Fibroblast of skin of back (primary cell): Measurements from ENCODE around the gene AKAP7.
"Not testable (repeated sequence)": the region's sequence is repeated elsewhere in the genome, so short reads cannot be mapped to it uniquely, and the experiment has no call there.

Experiments
- DNase-seq: peaks from one replicate; pipeline ENCODE4 v3.0.0-alpha.2; 2013

AKAP7 gene

DNA sequence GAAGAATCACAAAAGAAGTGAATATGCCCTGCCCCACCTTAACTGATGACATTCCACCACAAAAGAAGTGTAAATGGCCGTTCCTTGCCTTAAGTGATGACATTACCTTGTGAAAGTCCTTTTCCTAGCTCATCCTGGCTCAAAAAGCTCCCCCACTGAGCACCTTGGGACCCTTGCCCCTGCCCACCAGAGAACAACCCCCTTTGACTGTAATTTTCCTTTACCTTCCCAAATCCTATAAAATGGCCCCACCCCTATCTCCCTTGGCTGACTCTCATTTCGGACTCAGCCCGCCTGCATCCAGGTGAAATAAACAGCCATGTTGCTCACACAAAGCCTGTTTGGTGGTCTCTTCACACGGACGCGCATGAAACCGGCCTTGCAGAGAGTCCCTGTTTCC is 165.6 kb downstream of the AKAP7 start:
- DNase-seq: not testable (repeated sequence)

DNA sequence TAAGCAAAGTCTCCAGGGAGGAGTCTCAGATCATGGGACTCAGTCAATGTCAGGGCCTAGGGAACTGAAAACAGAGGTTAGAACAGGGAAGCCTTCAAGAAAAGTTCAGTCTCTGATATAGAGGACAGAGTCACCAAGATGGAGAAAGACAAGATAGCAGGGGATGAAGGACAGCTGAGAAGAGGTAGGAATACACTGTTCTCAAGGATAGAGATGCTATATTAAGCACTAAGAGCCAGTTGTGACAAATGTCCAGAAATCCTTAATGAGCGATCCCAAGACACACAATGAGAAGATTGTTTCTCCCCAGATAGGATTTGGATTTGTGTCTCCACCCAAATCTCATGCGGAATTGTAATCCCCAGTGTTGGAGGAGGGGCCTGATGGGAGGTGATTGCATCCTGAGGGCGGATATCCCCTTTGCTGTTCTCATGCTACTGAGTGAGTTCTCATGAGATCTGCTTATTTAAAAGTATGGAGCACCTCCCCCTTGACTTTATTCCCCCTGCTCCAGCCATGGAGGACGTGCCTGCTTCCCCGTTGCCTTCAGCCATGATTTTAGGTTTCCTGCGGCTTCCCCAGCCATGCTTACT is 168.2 kb downstream of the AKAP7 start:
- DNase-seq: no peak

- DNase-seq: no peak
These were observed 170.0 kb downstream of the AKAP7 start for GRCh38 chr6:131305037-131305850.

- DNase-seq: no peak
These were observed 174.2 kb downstream of the AKAP7 start for GRCh38 chr6:131309437-131309836.

DNA sequence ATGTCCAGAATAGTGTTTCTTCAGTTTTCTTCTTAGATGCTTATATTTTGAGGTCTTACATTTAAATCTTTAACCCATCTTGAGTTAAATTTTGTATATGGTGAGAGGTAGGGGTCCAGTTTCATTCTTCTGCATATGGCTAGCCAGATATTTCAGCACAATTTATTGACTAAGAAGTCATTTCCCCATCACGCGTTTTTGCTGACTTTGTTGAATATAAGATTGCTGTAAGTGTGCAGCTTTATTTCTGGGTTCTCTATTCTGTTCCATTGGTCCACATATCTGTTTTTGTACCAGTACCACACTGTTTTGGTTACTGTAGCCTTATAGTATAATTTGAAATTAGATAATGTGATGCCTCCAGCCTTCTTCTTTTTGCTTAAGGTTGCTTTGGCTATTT is 179.6 kb downstream of the AKAP7 start:
- DNase-seq: no peak

GRCh38 chr6:131316654-131317053 is 181.4 kb downstream of the AKAP7 start:
- DNase-seq: no peak

DNA sequence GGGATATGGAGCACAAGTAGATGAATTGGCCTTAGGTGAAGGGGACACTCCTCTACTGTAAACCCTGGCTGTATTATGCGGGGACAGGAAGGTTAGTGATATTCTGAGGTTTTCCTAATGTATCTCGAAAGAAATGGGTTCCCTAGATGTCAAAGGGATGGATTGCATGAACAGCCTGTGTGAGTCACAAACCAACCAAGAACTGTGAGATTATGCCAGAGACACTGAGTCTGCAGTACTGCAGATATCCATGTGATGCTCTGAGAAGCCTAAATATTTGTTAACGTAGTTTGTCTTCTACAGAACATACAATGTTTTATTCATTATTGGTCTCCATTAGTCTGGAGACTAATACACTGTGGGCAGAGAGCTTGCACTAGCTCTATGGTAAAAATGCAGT is 182.2 kb downstream of the AKAP7 start:
- no peak for DNase-seq

GRCh38 chr6:131321589-131321988 is 186.3 kb downstream of the AKAP7 start:
- no peak for DNase-seq

DNA sequence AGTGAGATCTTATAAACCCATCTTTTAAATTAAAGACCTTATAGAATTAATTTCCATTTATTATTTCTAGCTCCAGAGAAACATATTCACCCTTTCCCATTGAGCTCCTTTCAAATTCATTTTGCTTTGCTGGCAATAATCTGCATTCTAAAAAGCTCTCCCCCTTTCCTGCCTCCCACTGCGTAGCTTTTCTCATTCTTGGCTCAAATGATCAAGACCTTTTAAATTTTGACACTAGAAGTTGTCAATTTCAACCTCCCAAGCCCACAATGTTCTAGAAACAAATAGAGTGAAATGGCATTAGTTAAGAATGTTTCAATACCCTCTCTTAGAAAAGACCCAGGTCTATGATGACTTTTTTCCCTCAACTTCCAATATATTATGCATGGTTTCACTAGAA is 186.9 kb downstream of the AKAP7 start:
- DNase-seq: no peak

DNA sequence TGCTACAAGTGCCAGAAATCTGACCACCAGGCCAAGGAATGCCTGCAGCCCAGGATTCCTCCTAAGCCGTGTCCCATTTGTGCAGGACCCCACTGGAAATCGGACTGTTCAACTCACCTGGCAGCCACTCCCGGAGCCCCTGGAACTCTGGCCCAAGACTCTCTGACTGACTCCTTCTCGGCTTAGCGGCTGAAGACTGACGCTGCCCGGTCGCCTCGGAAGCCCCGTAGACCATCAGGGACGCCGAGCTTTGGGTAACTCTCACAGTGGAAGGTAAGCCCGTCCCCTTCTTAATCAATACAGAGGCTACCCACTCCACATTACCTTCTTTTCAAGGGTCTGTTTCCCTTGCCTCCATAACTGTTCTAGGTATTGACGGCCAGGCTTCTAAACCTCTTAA is 190.4 kb downstream of the AKAP7 start:
- DNase-seq: not testable (repeated sequence)

DNA sequence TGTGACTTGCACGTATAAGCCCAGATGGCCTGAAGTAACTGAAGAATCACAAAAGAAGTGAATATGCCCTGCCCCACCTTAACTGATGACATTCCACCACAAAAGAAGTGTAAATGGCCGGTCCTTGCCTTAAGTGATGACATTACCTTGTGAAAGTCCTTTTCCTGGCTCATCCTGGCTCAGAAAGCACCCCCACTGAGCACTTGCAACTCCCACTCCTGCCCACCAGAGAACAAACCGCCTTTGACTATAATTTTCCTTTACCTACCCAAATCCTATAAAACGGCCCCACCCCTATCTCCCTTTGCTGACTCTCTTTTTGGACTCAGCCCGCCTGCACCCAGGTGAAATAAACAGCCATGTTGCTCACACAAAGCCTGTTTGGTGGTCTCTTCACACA is 193.5 kb downstream of the AKAP7 start:
- DNase-seq: not testable (repeated sequence)

DNA sequence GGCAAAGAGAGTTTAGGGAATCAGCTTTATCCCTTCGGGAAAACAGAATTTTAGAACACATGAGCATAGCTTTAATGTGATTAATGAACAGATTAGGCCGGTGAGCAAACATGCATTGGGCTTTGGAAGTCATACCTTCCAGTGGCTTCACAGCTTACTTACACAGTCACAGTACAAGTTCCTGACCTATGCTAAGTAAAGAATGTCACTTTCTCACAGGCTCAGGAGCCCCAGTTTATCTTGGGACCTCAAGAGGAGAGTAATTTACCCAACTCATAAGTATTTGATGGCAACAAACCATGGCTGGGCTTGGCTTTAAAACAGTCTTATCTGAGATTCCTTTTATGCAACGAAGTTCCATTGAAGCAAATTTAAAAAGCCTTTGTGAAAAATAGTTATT is 195.9 kb downstream of the AKAP7 start:
- DNase-seq: no peak

- DNase-seq: no peak
These were observed 196.9 kb downstream of the AKAP7 start for GRCh38 chr6:131331873-131332781.
